Rectal smooth muscle tissue (tissue), 1 donor: ENCODE data around the gene C10orf53.

Experiments used
- H3K27ac ChIP-seq: one replicate; pipeline ENCODE4 v1.7.0; 2013; ENCODE audit warnings: low read depth, low read length, inconsistent platforms
- H3K27me3 ChIP-seq: one replicate; pipeline ENCODE4 v1.7.0; 2013; ENCODE audit warnings: low read length; ENCODE audit not compliant: control insufficient read depth, insufficient read depth
- H3K36me3 ChIP-seq: one replicate; pipeline ENCODE4 v1.7.0; 2013; ENCODE audit warnings: low read length; ENCODE audit not compliant: control insufficient read depth, insufficient read depth
- H3K4me1 ChIP-seq: one replicate; pipeline ENCODE4 v1.7.0; 2013; ENCODE audit warnings: low read length; ENCODE audit not compliant: control insufficient read depth, insufficient read depth
- H3K4me3 ChIP-seq: one replicate; pipeline ENCODE4 v1.7.0; 2013; ENCODE audit warnings: low read length
- H3K9ac ChIP-seq: one replicate; pipeline ENCODE4 v1.7.0; 2013; ENCODE audit warnings: low read length

The C10orf53 gene

GRCh38 chr10:49679480-49679893 is at the start of gene C10orf53:
C10orf53 (plus strand) TSS chr10:49679651; CDS start chr10:49679698, 47 bp downstream.
- Histone ChIP-seq H3K27me3 (no peaks in the 10 kb centered on the region), H3K4me1 (no peaks in the 10 kb centered on the region), H3K9ac (no peak within 1 kb of the TSS), H3K36me3 (no peaks in the 10 kb centered on the region), H3K27ac (no peak within 1 kb of the TSS), H3K4me3 (no peak within 1 kb of the TSS)

DNA sequence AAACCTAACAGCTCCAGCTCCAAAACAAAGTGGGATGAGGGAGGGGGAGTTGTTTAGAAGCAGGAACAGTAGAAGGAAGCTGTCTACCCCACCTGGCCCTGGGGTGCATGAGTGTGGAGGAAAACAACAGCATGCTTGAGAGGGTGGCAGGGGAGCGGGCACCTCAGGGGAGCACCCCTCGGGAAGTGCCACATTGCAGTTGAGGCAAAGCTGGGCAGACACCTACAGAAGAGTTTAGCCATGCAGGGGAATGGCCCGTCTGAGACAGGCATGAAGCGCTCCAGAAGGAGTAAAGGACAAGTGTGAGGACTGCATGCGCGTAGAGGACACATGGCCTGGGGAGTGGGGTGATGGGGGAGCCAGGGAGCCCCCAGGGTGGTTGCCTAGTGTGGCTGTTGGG is 47.5 kb upstream of the C10orf53 start:
- Histone ChIP-seq H3K4me1 (no peaks in the 10 kb centered on the region), H3K36me3 (no peaks in the 10 kb centered on the region), H3K27ac (no peak overlapping the region), H3K27me3 (no peaks in the 10 kb centered on the region), H3K9ac (no peak overlapping the region), H3K4me3 (no peak overlapping the region)

- Histone ChIP-seq H3K27ac (no peak overlapping the region), H3K9ac (no peak overlapping the region), H3K27me3 (no peaks in the 10 kb centered on the region), H3K36me3 (no peaks in the 10 kb centered on the region), H3K4me1 (no peaks in the 10 kb centered on the region), H3K4me3 (no peak overlapping the region)
Measured at GRCh38 chr10:49632406-49633317, 46.8 kb upstream of the C10orf53 start.

DNA sequence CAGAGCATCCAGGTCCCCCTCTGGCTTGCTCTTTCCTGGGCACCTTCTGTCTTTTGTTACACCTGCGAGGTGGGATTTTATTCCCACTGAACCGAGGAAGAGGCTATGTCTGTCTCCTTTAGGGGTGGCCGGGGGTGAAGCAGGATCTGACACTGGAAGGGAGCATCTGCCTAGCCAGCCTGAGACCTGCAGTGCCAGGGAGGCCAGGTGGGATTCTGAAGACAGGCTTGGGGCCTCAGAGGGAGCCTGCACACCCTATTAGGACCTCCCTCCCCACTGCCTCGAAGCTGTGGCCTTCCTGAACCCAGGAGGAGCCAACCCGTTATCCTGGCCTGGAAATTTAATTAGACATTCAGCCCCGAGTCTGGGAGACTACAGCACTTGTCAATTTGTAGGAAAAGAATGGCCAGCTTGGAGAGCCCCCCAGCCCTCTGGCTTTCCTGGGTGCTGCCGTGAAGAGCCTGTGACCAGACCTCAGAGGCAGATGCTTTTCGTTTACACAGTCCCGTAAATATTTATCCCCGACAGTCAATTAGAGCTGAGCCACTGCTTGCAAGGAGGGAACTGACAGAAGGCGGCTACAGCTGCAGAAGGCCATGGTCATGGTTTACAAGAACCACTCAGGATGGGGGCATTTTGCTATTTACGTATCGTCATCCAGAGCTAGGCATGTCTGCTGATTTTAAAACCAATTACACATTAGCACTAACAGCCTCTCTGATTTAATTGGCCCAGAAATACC is 46.0 kb upstream of the C10orf53 start:
- Histone ChIP-seq H3K4me3 (no peak overlapping the region), H3K27me3 (no peaks in the 10 kb centered on the region), H3K9ac (no peak overlapping the region), H3K27ac (no peak overlapping the region), H3K4me1 (no peaks in the 10 kb centered on the region), H3K36me3 (no peaks in the 10 kb centered on the region)

- Histone ChIP-seq H3K27ac (no peak overlapping the region), H3K27me3 (no peaks in the 10 kb centered on the region), H3K9ac (no peak overlapping the region), H3K4me1 (no peaks in the 10 kb centered on the region), H3K36me3 (no peaks in the 10 kb centered on the region), H3K4me3 (no peak overlapping the region)
Measured at GRCh38 chr10:49634069-49634660, 45.3 kb upstream of the C10orf53 start.

- Histone ChIP-seq H3K27me3 (peaks cover 2% of the 10 kb centered on the region), H3K36me3 (no peaks in the 10 kb centered on the region), H3K4me1 (no peaks in the 10 kb centered on the region), H3K9ac (no peak overlapping the region), H3K4me3 (no peak overlapping the region), H3K27ac (no peak overlapping the region)
Measured at GRCh38 chr10:49642311-49642710, 37.1 kb upstream of the C10orf53 start.

- H3K27ac ChIP-seq = no peak overlapping the region
- H3K36me3 ChIP-seq = no peaks in the 10 kb centered on the region
- no peak overlapping the region for H3K4me3 ChIP-seq
- no peak overlapping the region for H3K9ac ChIP-seq
- H3K27me3 ChIP-seq = peaks cover 2% of the 10 kb centered on the region
- no peaks in the 10 kb centered on the region for H3K4me1 ChIP-seq
Measured at GRCh38 chr10:49643241-49644034, 36.0 kb upstream of the C10orf53 start.

DNA sequence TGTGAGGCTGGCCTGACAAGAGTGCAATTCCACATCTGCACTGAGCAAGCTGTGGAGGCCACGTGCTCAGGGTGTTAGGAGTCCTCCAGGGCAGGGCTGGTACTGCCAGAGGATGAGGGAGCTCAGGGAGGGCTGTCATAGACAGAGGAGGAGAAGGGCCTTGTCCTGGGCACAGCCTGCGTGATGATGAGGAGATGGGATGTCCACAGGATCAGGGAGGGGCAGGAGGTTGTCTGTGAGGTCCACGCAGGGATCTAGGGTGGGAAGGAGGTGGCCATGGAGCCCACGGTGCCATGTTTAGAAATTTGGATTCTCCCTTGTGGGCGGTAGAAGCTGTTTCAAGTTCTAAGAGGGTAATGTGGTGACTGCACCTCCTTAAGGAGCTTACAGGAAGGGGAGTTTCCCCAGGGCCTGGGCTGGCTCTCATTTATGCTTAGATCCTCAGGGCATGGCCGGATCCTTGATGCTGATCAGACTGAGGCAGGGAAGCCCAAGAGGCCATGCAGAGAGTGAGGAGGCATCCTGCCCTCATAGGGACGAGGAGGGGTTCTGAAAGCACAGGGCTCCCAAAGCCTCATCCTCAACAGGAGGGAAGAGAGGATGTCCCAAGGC is 35.3 kb upstream of the C10orf53 start:
- Histone ChIP-seq H3K27ac (no peak overlapping the region), H3K27me3 (peaks cover 2% of the 10 kb centered on the region), H3K9ac (no peak overlapping the region), H3K4me1 (no peaks in the 10 kb centered on the region), H3K36me3 (no peaks in the 10 kb centered on the region), H3K4me3 (no peak overlapping the region)

- Histone ChIP-seq H3K27me3 (peaks cover 2% of the 10 kb centered on the region), H3K4me1 (no peaks in the 10 kb centered on the region), H3K4me3 (no peak overlapping the region), H3K27ac (no peak overlapping the region), H3K9ac (no peak overlapping the region), H3K36me3 (no peaks in the 10 kb centered on the region)
Measured at GRCh38 chr10:49645417-49645816, 34.0 kb upstream of the C10orf53 start.

DNA sequence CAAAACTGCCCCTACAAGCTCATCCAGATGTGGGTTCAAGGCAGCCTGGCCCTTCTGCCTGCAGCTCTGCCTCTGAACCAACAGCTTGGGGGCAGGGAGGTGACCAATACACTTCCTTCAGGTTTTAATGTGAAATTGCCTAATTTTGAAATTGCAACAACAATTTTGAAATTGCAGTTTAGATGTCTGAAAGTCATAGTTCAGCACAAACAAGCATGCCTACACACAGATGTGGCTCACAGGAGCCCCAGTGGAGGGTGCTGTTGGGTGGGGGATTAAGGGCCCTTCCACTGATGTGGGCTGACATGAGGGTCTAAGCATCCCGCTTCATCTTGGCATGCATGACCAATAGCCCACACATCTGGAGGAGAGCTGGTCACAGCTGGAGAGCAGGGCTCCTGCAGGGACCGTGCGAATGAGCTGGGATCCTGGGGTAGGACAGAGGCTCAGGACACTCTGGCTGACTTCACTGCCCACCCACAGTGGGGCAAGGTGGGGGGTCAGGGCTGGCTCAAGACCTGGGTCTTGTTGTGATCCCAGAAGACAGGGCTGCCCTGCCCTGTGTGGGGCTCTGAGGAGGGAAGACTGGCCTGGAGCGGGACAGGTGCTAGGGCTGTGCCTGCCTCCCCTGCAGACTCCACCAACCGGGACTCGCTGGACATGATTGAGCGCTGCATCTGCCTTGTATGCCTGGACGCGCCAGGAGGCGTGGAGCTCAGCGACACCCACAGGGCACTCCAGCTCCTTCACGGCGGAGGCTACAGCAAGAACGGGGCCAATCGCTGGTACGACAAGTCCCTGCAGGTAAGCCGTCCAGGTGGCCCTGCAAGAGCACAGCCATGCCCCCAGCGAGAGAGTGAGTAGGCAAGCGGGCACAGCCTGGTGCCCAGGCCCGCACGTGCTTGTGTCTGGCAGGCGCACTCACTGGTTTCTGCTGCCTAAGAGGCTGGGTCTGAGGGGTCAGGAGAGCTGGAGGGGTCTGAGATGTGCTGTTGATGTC is 33.3 kb upstream of the C10orf53 start:
- H3K27ac ChIP-seq = no peak overlapping the region
- no peak overlapping the region for H3K9ac ChIP-seq
- no peaks in the 10 kb centered on the region for H3K4me1 ChIP-seq
- H3K4me3 ChIP-seq = no peak overlapping the region
- peaks cover 2% of the 10 kb centered on the region for H3K27me3 ChIP-seq
- H3K36me3 ChIP-seq = no peaks in the 10 kb centered on the region

GRCh38 chr10:49647554-49647953 is 31.9 kb upstream of the C10orf53 start:
- Histone ChIP-seq H3K27ac (no peak overlapping the region), H3K36me3 (no peaks in the 10 kb centered on the region), H3K4me3 (no peak overlapping the region), H3K9ac (no peak overlapping the region), H3K27me3 (no peaks in the 10 kb centered on the region), H3K4me1 (no peaks in the 10 kb centered on the region)
